Neural cell (in vitro differentiated cells): ENCODE measurements around the gene LRRFIP2. TPM values are rescaled to one million over a fixed set of nuclear protein-coding genes. Genes with fewer than 3 reads are reported as not detected.

Experiments used
- H2AFZ ChIP-seq: fragments of 200-600, 300-800 bp; sonication (generic), shearing (Covaris generic); 2 replicates; pipeline ENCODE4 v1.6.0; 2014; ENCODE audit warnings: low read depth, mild to moderate bottlenecking, antibody characterized with exemption, low read length, moderate library complexity
- H3F3A ChIP-seq: fragments of 200-600 bp; shearing (Covaris generic); 2 replicates; pipeline ENCODE4 v1.6.1; 2016; ENCODE audit warnings: mild to moderate bottlenecking, moderate library complexity, mixed read lengths, antibody characterized with exemption, low read length; ENCODE audit not compliant: insufficient read depth, poor library complexity, severe bottlenecking
- H3K27ac ChIP-seq: fragments of 200-600, 300-800 bp; sonication (generic), shearing (Covaris generic); 2 replicates; pipeline ENCODE4 v1.5.1; 2014; ENCODE audit warnings: mild to moderate bottlenecking, low read length, moderate library complexity
- H3K27me3 ChIP-seq: fragments of 300-800, 200-600 bp; sonication (generic), shearing (Covaris generic); 2 replicates; pipeline ENCODE4 v1.6.0; 2014; ENCODE audit warnings: mild to moderate bottlenecking, low read depth, low read length, moderate library complexity; ENCODE audit not compliant: insufficient read depth
- H3K36me3 ChIP-seq: fragments of 300-800, 200-600 bp; sonication (generic), shearing (Covaris generic); 2 replicates; pipeline ENCODE4 v1.5.1; 2014; ENCODE audit warnings: mild to moderate bottlenecking, antibody characterized with exemption, low read length, moderate library complexity; ENCODE audit not compliant: insufficient read depth
- H3K4me2 ChIP-seq: fragments of 300-800, 200-600 bp; sonication (generic), shearing (Covaris generic); 2 replicates; pipeline ENCODE4 v1.6.0; 2014; ENCODE audit warnings: mild to moderate bottlenecking, low read length
- H3K4me3 ChIP-seq: fragments of 300-800, 200-600 bp; sonication (generic), shearing (Covaris generic); 2 replicates; pipeline ENCODE4 v1.5.1; 2014; ENCODE audit warnings: mild to moderate bottlenecking, low read length, moderate library complexity
- H3K79me2 ChIP-seq: fragments of 200-600 bp; shearing (Covaris generic); replicated peaks from 2 replicates; pipeline ENCODE4 v1.6.0; 2014; ENCODE audit warnings: mild to moderate bottlenecking, low read length, moderate library complexity; ENCODE audit not compliant: insufficient read depth
- H3K9ac ChIP-seq: fragments of 300-800, 200-600 bp; sonication (generic), shearing (Covaris generic); 2 replicates; pipeline ENCODE4 v1.6.1; 2016; ENCODE audit warnings: mild to moderate bottlenecking, low read length, mixed read lengths
- H3K9me2 ChIP-seq: fragments of 200-600 bp; shearing (Covaris generic); 2 replicates; pipeline ENCODE4 v1.6.1; 2016; ENCODE audit warnings: mild to moderate bottlenecking, low read length, mixed read lengths; ENCODE audit not compliant: insufficient read depth
- H3K9me3 ChIP-seq: fragments of 200-600, 300-800 bp; sonication (generic), shearing (Covaris generic); 2 replicates; pipeline ENCODE4 v1.6.1; 2016; ENCODE audit warnings: mild to moderate bottlenecking, mixed run types, low read length, moderate library complexity, mixed read lengths
- H4K20me1 ChIP-seq: fragments of 200-600 bp; shearing (Covaris generic); 2 replicates; pipeline ENCODE4 v1.6.1; 2016; ENCODE audit warnings: mild to moderate bottlenecking, mixed run types; ENCODE audit not compliant: insufficient read depth
- CTCF ChIP-seq: fragments of 450-650 bp; IDR thresholded peaks from 2 replicates; pipeline ENCODE4 v1.5.1; 2014; ENCODE audit warnings: antibody characterized with exemption, mild to moderate bottlenecking, moderate library complexity; ENCODE audit not compliant: poor library complexity, severe bottlenecking
- EP300 ChIP-seq: fragments of 450-650 bp; conservative IDR thresholded peaks from 2 replicates; pipeline ENCODE4 v1.6.1; 2014; ENCODE audit warnings: antibody characterized with exemption, mild to moderate bottlenecking, moderate library complexity; ENCODE audit not compliant: poor library complexity, severe bottlenecking
- EZH2 ChIP-seq: fragments of 200-600, 300-800 bp; shearing (Covaris generic), sonication (generic); IDR thresholded peaks from 2 replicates; pipeline ENCODE4 v1.6.1; 2014; ENCODE audit warnings: antibody characterized with exemption, low read length, borderline replicate concordance, mild to moderate bottlenecking; ENCODE audit not compliant: insufficient read depth, poor library complexity, severe bottlenecking
- MXI1 ChIP-seq: fragments of 450-650 bp; conservative IDR thresholded peaks from 2 replicates; pipeline ENCODE4 v1.6.1; 2014; ENCODE audit warnings: antibody characterized with exemption, mild to moderate bottlenecking; ENCODE audit not compliant: poor library complexity, severe bottlenecking
- POLR2AphosphoS5 ChIP-seq: IDR thresholded peaks from 2 replicates; pipeline ENCODE4 v1.6.1; 2012
- RAD21 ChIP-seq: fragments of 450-650 bp; conservative IDR thresholded peaks from 2 replicates; pipeline ENCODE4 v1.6.1; 2014; ENCODE audit warnings: antibody characterized with exemption, mild to moderate bottlenecking, moderate library complexity
- REST ChIP-seq: IDR thresholded peaks from 2 replicates; pipeline ENCODE4 v1.6.1; 2012; ENCODE audit warnings: borderline replicate concordance
- SMC3 ChIP-seq: fragments of 450-650 bp; conservative IDR thresholded peaks from 2 replicates; pipeline ENCODE4 v1.6.1; 2014; ENCODE audit warnings: antibody characterized with exemption, mild to moderate bottlenecking, moderate library complexity; ENCODE audit not compliant: poor library complexity
- TAF1 ChIP-seq: IDR thresholded peaks from 2 replicates; pipeline ENCODE4 v1.6.1; 2012; ENCODE audit warnings: low read depth
- polyA plus RNA-seq: library from polyadenylated mRNA; depleted of rRNA; stranded (reverse); fragments of >200 nt; gene quantifications from 2 replicates; pipeline ENCODE4 v1.2.3, GENCODE V29; 2014

The LRRFIP2 gene
- polyA plus RNA-seq, 1 donor from 2014 or later = 143 TPM

- no peaks in the 10 kb centered on the region for H3K27me3 ChIP-seq
- H2AFZ ChIP-seq = no peak overlapping the region
- no peak overlapping the region for H3K4me3 ChIP-seq
- no peak overlapping the region for H3K9ac ChIP-seq
- H3K4me2 ChIP-seq = no peak overlapping the region
- no peaks in the 10 kb centered on the region for H4K20me1 ChIP-seq
- no peaks in the 10 kb centered on the region for H3K9me3 ChIP-seq
- no peaks in the 10 kb centered on the region for H3F3A ChIP-seq
- H3K9me2 ChIP-seq = no peaks in the 10 kb centered on the region
- peaks cover 4% of the 10 kb centered on the region for H3K79me2 ChIP-seq
- H3K36me3 ChIP-seq = no peaks in the 10 kb centered on the region
- no peak overlapping the region for H3K27ac ChIP-seq
- TF ChIP-seq REST (no peak), SMC3 (no peak), CTCF (no peak), MXI1 (no peak), EZH2 (no peak), EP300 (no peak), POLR2AphosphoS5 (no peak), TAF1 (no peak), RAD21 (no peak)
These were observed 19.6 kb downstream of the LRRFIP2 start for GRCh38 chr3:37154668-37155314.

- Histone ChIP-seq H3K36me3 (no peaks in the 10 kb centered on the region), H3K79me2 (peaks cover 4% of the 10 kb centered on the region), H3F3A (no peaks in the 10 kb centered on the region), H4K20me1 (no peaks in the 10 kb centered on the region), H2AFZ (no peak overlapping the region), H3K9ac (no peak overlapping the region), H3K27ac (no peak overlapping the region), H3K27me3 (no peaks in the 10 kb centered on the region), H3K9me3 (no peaks in the 10 kb centered on the region), H3K4me2 (no peak overlapping the region), H3K4me3 (no peak overlapping the region), H3K9me2 (no peaks in the 10 kb centered on the region)
- no peak for TF ChIP-seq EZH2
- no peak for TF ChIP-seq RAD21
- no peak for TF ChIP-seq SMC3
- no peak for TF ChIP-seq REST
- no peak for TF ChIP-seq MXI1
- no peak for TF ChIP-seq POLR2AphosphoS5
- no peak for TF ChIP-seq EP300
- no peak for TF ChIP-seq CTCF
- TF ChIP-seq TAF1 = no peak
These were observed 23.8 kb downstream of the LRRFIP2 start for GRCh38 chr3:37150621-37151020.
